Amniotic stem cell (primary cell): ENCODE results near the gene C1orf210.

Source experiments
- DNase-seq: peaks from one replicate; lab custom pipeline; 2025; lab: John Stamatoyannopoulos, UW

Gene C1orf210

GRCh38 chr1:43285269-43285990, at the start of gene C1orf210:
Gene C1orf210, minus strand, starts transcription at chr1:43285581. Its CDS starts 2,311 bp downstream, at chr1:43283270.
- DNase-seq, result no peak

GRCh38 chr1:43334453-43335205, 49.2 kb upstream of the C1orf210 start:
- no peak for DNase-seq

- DNase-seq, result no peak
These were observed 46.3 kb upstream of the C1orf210 start for GRCh38 chr1:43331688-43332087.

- peak; percentile 14 for DNase-seq
These were observed 44.8 kb upstream of the C1orf210 start for GRCh38 chr1:43329995-43330751.

- DNase-seq, result no peak
These were observed 42.3 kb upstream of the C1orf210 start for GRCh38 chr1:43327549-43328292.

GRCh38 chr1:43325381-43325780, 40.0 kb upstream of the C1orf210 start:
- no peak for DNase-seq

GRCh38 chr1:43324810-43325209, 39.4 kb upstream of the C1orf210 start:
- no peak for DNase-seq

GRCh38 chr1:43322506-43322905, 37.1 kb upstream of the C1orf210 start:
- no peak for DNase-seq

- DNase-seq, result no peak
These were observed 36.0 kb upstream of the C1orf210 start for GRCh38 chr1:43321331-43321891.

GRCh38 chr1:43319766-43320165, 34.4 kb upstream of the C1orf210 start:
- no peak for DNase-seq

GRCh38 chr1:43319288-43319687, 33.9 kb upstream of the C1orf210 start:
- DNase-seq, result no peak

GRCh38 chr1:43318831-43319230, 33.5 kb upstream of the C1orf210 start:
- no peak for DNase-seq

- no peak for DNase-seq
These were observed 32.6 kb upstream of the C1orf210 start for GRCh38 chr1:43317817-43318471.

GRCh38 chr1:43316738-43317520, 31.5 kb upstream of the C1orf210 start:
- DNase-seq, result no peak

GRCh38 chr1:43315963-43316737, 30.8 kb upstream of the C1orf210 start:
- DNase-seq, result no peak

GRCh38 chr1:43315481-43315880, 30.1 kb upstream of the C1orf210 start:
- no peak for DNase-seq

GRCh38 chr1:43314233-43314632, 28.9 kb upstream of the C1orf210 start:
- no peak for DNase-seq

- DNase-seq, result no peak
These were observed 28.4 kb upstream of the C1orf210 start for GRCh38 chr1:43313771-43314170.
